Measurements from ENCODE around the gene SRSF1. TPM values are rescaled to one million over a fixed set of nuclear protein-coding genes. Genes with fewer than 3 reads are reported as not detected.

The SRSF1 gene
- total and polyA plus RNA-seq, 4 donors: 52.3 to 201 (median 114) TPM

- H3K4me3 ChIP-seq (ENCODE audit: low read depth in 1 of 3, low read length in 3 of 3): no peak overlapping the region
- 76% methylated on average over 6 of the region's 6 CpGs for WGBS
- H3K9ac ChIP-seq (ENCODE audit: low read depth in 1 of 2, low read length in 2 of 2): no peak overlapping the region
- TF ChIP-seq REST (IDR thresholded peaks at IDR 0.05) (no peak), FOXA2 (IDR thresholded peaks at IDR 0.05) (no peak), RAD21 (IDR thresholded peaks at IDR 0.05) (no peak), JUND (IDR thresholded peaks at IDR 0.05) (no peak), HNF4A (conservative IDR thresholded peaks at IDR 0.05) (no peak), MAX (IDR thresholded peaks at IDR 0.05) (no peak), TAF1 (conservative IDR thresholded peaks at IDR 0.05) (no peak), FOXA1 (IDR thresholded peaks at IDR 0.05) (no peak), CTCF (IDR thresholded peaks at IDR 0.05; ENCODE audit: low read depth, low read length, missing input control) (no peak), RXRA (IDR thresholded peaks at IDR 0.05) (no peak), NR2F2 (IDR thresholded peaks at IDR 0.05) (no peak), EGR1 (IDR thresholded peaks at IDR 0.05; ENCODE audit: low read depth in 2 of 2) (no peak)
- no peaks in the 10 kb centered on the region for H3K27me3 ChIP-seq (ENCODE audit: control insufficient read depth in 4 of 4, insufficient read depth in 4 of 4, low read length in 3 of 4)
- DNase-seq (ENCODE audit: low spot score): no peak
- H3K36me3 ChIP-seq (ENCODE audit: control insufficient read depth in 4 of 4, insufficient read depth in 3 of 4, low read depth in 1 of 4, low read length in 3 of 4): no peaks in the 10 kb centered on the region
- H3K4me1 ChIP-seq (ENCODE audit: control insufficient read depth in 4 of 4, insufficient read depth in 4 of 4, low read length in 3 of 4): no peaks in the 10 kb centered on the region
- no peak overlapping the region for H3K27ac ChIP-seq (ENCODE audit: low read depth in 1 of 2, low read length in 2 of 2)
- no peaks in the 10 kb centered on the region for H3K9me3 ChIP-seq (ENCODE audit: control insufficient read depth in 4 of 4, low read length in 3 of 4)
Measured at GRCh38 chr17:58054641-58055040, 47.6 kb upstream of the SRSF1 start.

GRCh38 chr17:58052945-58053715 lies 46.1 kb upstream of the SRSF1 start:
- WGBS: 77% methylated on average over 8 of the region's 8 CpGs
- Histone ChIP-seq H3K9ac (ENCODE audit: low read depth in 1 of 2, low read length in 2 of 2) (no peak overlapping the region), H3K4me1 (ENCODE audit: control insufficient read depth in 4 of 4, insufficient read depth in 4 of 4, low read length in 3 of 4) (no peaks in the 10 kb centered on the region), H3K27me3 (ENCODE audit: control insufficient read depth in 4 of 4, insufficient read depth in 4 of 4, low read length in 3 of 4) (no peaks in the 10 kb centered on the region), H3K4me3 (ENCODE audit: low read depth in 1 of 3, low read length in 3 of 3) (no peak overlapping the region), H3K9me3 (ENCODE audit: control insufficient read depth in 4 of 4, low read length in 3 of 4) (no peaks in the 10 kb centered on the region), H3K36me3 (ENCODE audit: control insufficient read depth in 4 of 4, insufficient read depth in 3 of 4, low read depth in 1 of 4, low read length in 3 of 4) (no peaks in the 10 kb centered on the region), H3K27ac (ENCODE audit: low read depth in 1 of 2, low read length in 2 of 2) (no peak overlapping the region)
- no peak for DNase-seq (ENCODE audit: low spot score)
- no peak for TF ChIP-seq TAF1 (conservative IDR thresholded peaks at IDR 0.05)
- TF ChIP-seq ATF3 (IDR thresholded peaks at IDR 0.05): no peak
- TF ChIP-seq NR2F2 (IDR thresholded peaks at IDR 0.05): no peak
- TF ChIP-seq FOXA1 (IDR thresholded peaks at IDR 0.05): no peak
- no peak for TF ChIP-seq GABPA (IDR thresholded peaks at IDR 0.05 in 1 of 2, conservative IDR thresholded peaks at IDR 0.05 in 1 of 2)
- no peak for TF ChIP-seq RAD21 (IDR thresholded peaks at IDR 0.05)
- TF ChIP-seq SP1 (IDR thresholded peaks at IDR 0.05): no peak
- no peak for TF ChIP-seq ZBTB33 (IDR thresholded peaks at IDR 0.05)
- no peak for TF ChIP-seq RXRA (IDR thresholded peaks at IDR 0.05)
- no peak for TF ChIP-seq REST (IDR thresholded peaks at IDR 0.05)
- no peak for TF ChIP-seq FOXA2 (IDR thresholded peaks at IDR 0.05)
- TF ChIP-seq JUND (IDR thresholded peaks at IDR 0.05): no peak
- TF ChIP-seq CTCF (IDR thresholded peaks at IDR 0.05; ENCODE audit: low read depth, low read length, missing input control): no peak

Data from liver (tissue), 9 donors.